K562 (cell line): ENCODE data around the gene PYGO2. TPM values are rescaled to one million over a fixed set of nuclear protein-coding genes. Genes with fewer than 3 reads are reported as not detected.
A peak's percentile ranks its signal among the peaks of the same experiment; 100 is the strongest.

Experiments
- BRD9 ChIP-seq: fragments of 450-650 bp; IDR thresholded peaks from 2 replicates; pipeline ENCODE4 v1.6.1; 2018; ENCODE audit warnings: low read depth; ENCODE audit not compliant: partially characterized antibody
- CHAMP1 ChIP-seq: fragments of 450-650 bp; IDR thresholded peaks from 2 replicates; pipeline ENCODE4 v1.6.1; 2016; ENCODE audit warnings: mild to moderate bottlenecking
- HDAC8 ChIP-seq: fragments of 450-650 bp; IDR thresholded peaks from 2 replicates; pipeline ENCODE4 v1.6.1; 2016; ENCODE audit warnings: mild to moderate bottlenecking, missing genetic modification characterization, moderate library complexity, missing compliant biosample characterization
- HMG20B ChIP-seq: fragments of 250-450 bp; sonication (Bioruptor Pico); IDR thresholded peaks from 2 replicates; pipeline ENCODE4 v1.5.0; 2021; ENCODE audit warnings: mild to moderate bottlenecking
- LEF1 ChIP-seq: fragments of 450-650 bp; IDR thresholded peaks from 2 replicates; pipeline ENCODE4 v1.6.1; 2016; ENCODE audit warnings: mild to moderate bottlenecking
- MYNN ChIP-seq, 2 experiments: sonication (generic); formaldehyde crosslinking in 1 of 2; IDR thresholded peaks; 2 replicates each; pipeline versions ENCODE4 v1.5.0 to v1.6.1; 2016 to 2020; ENCODE audit warnings: antibody characterized with exemption in 1 of 2, missing genetic modification reagents in 1 of 2
- REST ChIP-seq, 2 experiments: fragments of 450-650 bp; formaldehyde crosslinking in 1 of 2; IDR thresholded peaks; 2 replicates each; pipeline versions ENCODE4 v1.4.0 to v1.6.1; 2014 to 2020; ENCODE audit warnings: mild to moderate bottlenecking in 2 of 2, borderline replicate concordance in 1 of 2, low read depth in 1 of 2
- SMARCA5 ChIP-seq: fragments of 450-650 bp; IDR thresholded peaks from 2 replicates; pipeline ENCODE4 v1.6.1; 2016
- VEZF1 ChIP-seq: fragments of 200-800 bp; sonication (Bioruptor generic); IDR thresholded peaks from 2 replicates; pipeline ENCODE4 v1.6.1; 2017; ENCODE audit warnings: missing genetic modification characterization, missing compliant biosample characterization
- XRCC5 ChIP-seq: fragments of 200-400 bp; formaldehyde crosslinking; IDR thresholded peaks from 2 replicates; pipeline ENCODE4 v1.6.1; 2017; ENCODE audit warnings: low read depth, mild to moderate bottlenecking, low read length
- ZNF449 ChIP-seq: fragments of 250-450 bp; sonication (Bioruptor Pico); IDR thresholded peaks from 2 replicates; pipeline ENCODE4 v1.8.0; 2022; ENCODE audit warnings: moderate library complexity, mild to moderate bottlenecking, inconsistent platforms
- polyA plus RNA-seq, 8 experiments: library from polyadenylated mRNA; depleted of rRNA in 4 of 8; stranded (reverse) in 5 of 8; unstranded in 3 of 8; fragments of >200 nt; fragmentation: Nextera tagmentation in 2 of 8; fragmentation: Illumina TruSeq in 1 of 8; extraction: Ambion mirVana in 2 of 8; extraction: Trizol in 1 of 8; gene quantifications; 2 replicates each; pipeline versions ENCODE4 v1.2.1 to v1.2.3, GENCODE V29; 2011 to 2014; ENCODE audit warnings: inconsistent platforms in 1 of 8, missing spikeins in 1 of 8
- total RNA-seq, 7 experiments: library from RNA; depleted of rRNA in 6 of 7; stranded (reverse); fragments of >200 nt in 6 of 7; fragmentation: Illumina TruSeq in 2 of 7; extraction: Trizol in 2 of 7; gene quantifications; 2 replicates each; pipeline versions ENCODE4 v1.2.1 to v1.2.3, GENCODE V29; 2011 to 2021; ENCODE audit warnings: low replicate concordance in 1 of 7

PYGO2 gene
- total and polyA plus RNA-seq, 9 of the 15 experiments (the other 6 are each of a cell fraction or from before 2014, with no cell fraction given) = 8.3 to 36.2 (median 18.2) TPM

- no peak for TF ChIP-seq ZNF449 (CRISPR knock-in tag)
- TF ChIP-seq HMG20B (CRISPR knock-in tag) = no peak
- peak; percentile 85 for TF ChIP-seq BRD9
- TF ChIP-seq LEF1 = no peak
- TF ChIP-seq HDAC8 (tag) = no peak
- peak; percentile 77 for TF ChIP-seq MYNN (IDR thresholded peaks at IDR 0.05)
- no peak for TF ChIP-seq MYNN (CRISPR knock-in tag; IDR thresholded peaks at IDR 0.05)
- no peak for TF ChIP-seq CHAMP1
- TF ChIP-seq VEZF1 (CRISPR knock-in tag) = peak; percentile 43; the same call in 1 of the 2 replicates
- TF ChIP-seq XRCC5 = peak; percentile 87
- 0 out of 2 replicates have a peak, but pooled peaks have one; percentile 17 for TF ChIP-seq SMARCA5
- peak; percentile 81 for TF ChIP-seq REST (IDR thresholded peaks at IDR 0.05; ENCODE audit: borderline replicate concordance)
- no peak for TF ChIP-seq REST (CRISPR knock-in tag; IDR thresholded peaks at IDR 0.05; ENCODE audit: low read depth)
Measured at GRCh38 chr1:154998818-154999570, 37.4 kb upstream of the PYGO2 start (continued).
